GM19240 (cell line): ENCODE measurements around the gene MS4A18.
A peak's percentile ranks its signal among the peaks of the same experiment; 100 is the strongest.
"Not testable (repeated sequence)": the region's sequence is repeated elsewhere in the genome, so short reads cannot be mapped to it uniquely, and the experiment has no call there.

Source experiments
- DNase-seq: peaks from one replicate; pipeline ENCODE4 v3.0.0; 2011; ENCODE audit warnings: low spot score; ENCODE audit not compliant: insufficient read length

The MS4A18 gene

DNA sequence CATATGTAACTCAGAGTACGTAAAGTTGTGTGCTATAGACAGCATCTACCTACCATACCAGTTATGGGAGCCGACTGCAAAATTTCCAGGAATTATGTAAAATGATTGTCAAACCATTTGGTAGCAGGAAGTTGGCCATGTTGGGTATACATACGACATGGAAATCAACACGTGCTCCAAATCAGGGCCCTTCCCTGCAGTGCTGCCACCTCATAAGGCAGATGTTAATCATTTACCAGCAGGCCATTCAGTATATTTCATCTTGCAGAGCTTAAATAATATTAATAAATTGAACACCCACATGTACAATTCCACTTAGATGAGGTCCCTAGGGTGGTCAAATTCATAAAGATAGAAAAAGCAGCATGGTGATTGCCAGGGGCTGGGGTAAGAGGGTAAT, 9.8 kb downstream of the MS4A18 start:
- no peak for DNase-seq

- DNase-seq: no peak
Measured at GRCh38 chr11:60739114-60739513, 14.6 kb downstream of the MS4A18 start.

GRCh38 chr11:60740573-60740972, 16.1 kb downstream of the MS4A18 start:
- DNase-seq: no peak

DNA sequence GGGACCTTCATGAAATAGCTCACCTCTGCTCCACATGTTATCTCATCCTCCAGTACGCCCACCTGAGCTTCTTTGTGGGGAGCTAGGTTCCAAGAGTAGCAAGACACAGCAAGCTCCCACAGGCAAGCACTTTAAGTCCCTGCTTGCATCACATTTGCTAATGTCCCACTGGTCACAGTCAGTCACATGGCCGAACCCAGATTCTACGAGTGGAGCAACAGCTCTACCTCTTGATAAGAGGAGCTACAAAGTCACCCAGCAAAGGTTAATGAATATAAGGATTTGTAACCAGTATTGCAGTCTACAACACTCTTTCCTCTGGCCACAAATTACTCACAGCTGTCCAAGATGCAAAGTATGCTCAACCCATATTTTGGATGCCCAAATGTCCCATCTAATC, 16.9 kb downstream of the MS4A18 start:
- no peak for DNase-seq

GRCh38 chr11:60743058-60743457, 18.5 kb downstream of the MS4A18 start:
- no peak for DNase-seq

- no peak for DNase-seq
Measured at GRCh38 chr11:60744114-60744513, 19.6 kb downstream of the MS4A18 start.

- DNase-seq: no peak
Measured at GRCh38 chr11:60747359-60747873, 22.9 kb downstream of the MS4A18 start.

GRCh38 chr11:60748225-60748624, 23.7 kb downstream of the MS4A18 start:
- no peak for DNase-seq

DNA sequence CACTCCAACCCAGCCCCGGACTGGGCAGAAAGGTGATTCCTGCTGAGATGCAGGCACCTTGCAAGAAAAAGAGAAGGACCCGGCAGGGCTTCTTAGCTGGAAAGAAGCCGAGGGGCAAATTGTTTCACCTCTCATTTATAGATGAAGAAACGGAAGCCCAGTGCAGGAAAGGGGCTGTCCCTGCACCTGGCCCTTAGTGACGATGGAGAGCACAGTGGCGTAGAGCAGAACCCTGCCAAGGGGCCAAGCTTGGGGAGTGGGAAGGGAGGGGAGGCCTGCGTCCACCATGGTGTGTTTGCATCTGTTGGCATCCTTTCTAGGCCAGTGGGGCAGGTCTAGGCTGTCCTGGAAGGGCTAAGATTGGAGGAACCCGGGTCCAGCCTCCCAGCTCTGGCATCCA, 24.3 kb downstream of the MS4A18 start:
- DNase-seq: no peak

- no peak for DNase-seq
Measured at GRCh38 chr11:60750911-60751310, 26.4 kb downstream of the MS4A18 start.

DNA sequence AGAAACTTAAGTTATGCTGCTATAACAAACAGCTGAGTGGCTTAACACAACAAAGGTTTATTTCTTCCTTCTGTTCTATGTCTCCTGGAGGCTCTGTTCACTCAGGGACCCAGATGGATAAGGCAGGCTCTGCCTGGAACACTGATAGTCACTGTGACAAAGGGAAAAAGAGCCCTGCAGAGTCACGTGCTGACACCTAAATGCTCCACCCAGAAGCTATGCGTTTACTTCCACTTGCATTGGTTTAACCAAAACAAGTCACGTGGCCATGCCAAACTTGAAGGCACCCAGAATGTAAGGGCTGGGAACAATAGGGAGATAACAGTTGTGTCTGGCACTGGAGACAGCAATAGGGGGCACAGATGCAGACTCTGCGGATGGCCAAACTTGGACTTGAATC, 28.8 kb downstream of the MS4A18 start:
- DNase-seq: no peak

DNA sequence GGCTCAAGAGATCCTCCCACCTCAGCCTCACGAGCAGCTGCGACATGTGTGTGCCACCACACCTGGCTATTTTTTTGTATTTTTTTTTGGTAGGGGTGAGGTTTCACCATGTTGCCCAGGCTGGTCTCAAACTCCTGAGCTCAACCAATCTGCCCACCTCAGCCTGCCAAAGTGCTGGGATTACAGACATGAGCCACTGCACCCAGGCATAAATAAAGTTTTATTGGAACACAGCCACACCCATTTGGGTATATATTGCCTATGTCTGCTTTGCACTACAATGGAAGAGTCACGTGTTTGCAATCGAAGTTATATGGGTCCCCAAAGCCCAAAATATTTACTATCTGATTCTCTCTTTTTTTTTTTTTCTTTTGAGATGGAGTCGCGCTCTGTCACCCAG, 30.4 kb downstream of the MS4A18 start:
- DNase-seq: no peak

- no peak for DNase-seq
Measured at GRCh38 chr11:60756307-60757032, 31.9 kb downstream of the MS4A18 start, which contains the start of gene MS4A15. Gene MS4A15, plus strand, starts transcription at chr11:60756867. Its CDS starts 6,867 bp downstream, at chr11:60763734.

GRCh38 chr11:60757231-60757800, 32.8 kb downstream of the MS4A18 start:
- DNase-seq: no peak

DNA sequence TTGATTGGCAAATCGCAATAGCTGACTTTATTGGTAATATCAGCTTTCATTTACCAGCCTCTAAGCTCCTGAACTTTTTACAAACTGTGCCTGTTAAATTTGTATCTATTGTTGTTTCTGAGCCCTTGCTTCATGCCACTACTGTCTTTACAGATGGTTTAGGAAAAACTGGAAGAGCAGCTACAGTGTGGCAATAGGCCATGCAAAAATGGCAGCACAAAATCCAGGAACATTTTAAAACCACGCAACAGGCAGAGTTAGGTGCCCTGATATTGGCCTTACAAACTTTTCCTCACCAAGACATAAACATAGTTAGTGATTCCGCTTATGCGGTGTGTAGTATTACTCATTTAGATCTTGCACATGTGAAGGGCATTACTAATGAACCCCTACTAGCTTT, 34.2 kb downstream of the MS4A18 start:
- not testable (repeated sequence) for DNase-seq

DNA sequence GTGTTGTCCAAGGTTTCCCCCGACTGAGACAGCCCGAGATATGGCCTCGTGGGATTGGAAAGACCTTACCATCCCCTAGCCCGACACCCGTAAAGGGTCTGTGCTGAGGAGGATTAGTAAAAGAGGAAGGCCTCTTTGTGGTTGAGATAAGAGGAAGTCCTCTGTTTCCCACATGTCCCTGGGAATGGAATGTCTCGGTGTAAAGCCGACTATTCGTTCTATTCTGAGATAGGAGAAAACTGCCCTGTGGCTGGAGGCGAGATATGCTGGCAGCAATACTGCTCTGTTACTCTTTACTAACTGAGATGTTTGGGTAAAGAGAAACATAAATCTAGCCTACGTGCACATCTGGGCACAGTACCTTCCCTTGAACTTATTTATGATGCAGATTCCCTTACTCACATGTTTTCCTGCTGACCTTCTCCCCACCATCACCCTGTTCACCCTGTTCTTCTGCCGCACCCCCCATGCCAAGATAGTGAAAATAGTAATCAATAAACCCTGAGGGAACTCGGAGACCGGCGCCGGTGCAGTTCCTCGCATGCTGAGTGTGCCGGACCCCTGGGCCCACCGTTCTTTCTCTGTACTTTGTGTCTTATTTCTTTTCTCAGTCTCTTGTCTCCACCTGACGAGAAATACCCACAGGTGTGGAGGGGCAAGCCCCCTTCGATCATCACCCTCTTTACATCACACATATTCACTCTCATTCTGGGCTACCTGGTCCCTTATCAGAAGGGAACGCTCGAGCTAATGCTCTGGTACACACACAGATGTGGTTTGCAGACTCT, 35.1 kb downstream of the MS4A18 start:
- not testable (repeated sequence) for DNase-seq

GRCh38 chr11:60761436-60762190, 37.1 kb downstream of the MS4A18 start:
- DNase-seq: no peak

DNA sequence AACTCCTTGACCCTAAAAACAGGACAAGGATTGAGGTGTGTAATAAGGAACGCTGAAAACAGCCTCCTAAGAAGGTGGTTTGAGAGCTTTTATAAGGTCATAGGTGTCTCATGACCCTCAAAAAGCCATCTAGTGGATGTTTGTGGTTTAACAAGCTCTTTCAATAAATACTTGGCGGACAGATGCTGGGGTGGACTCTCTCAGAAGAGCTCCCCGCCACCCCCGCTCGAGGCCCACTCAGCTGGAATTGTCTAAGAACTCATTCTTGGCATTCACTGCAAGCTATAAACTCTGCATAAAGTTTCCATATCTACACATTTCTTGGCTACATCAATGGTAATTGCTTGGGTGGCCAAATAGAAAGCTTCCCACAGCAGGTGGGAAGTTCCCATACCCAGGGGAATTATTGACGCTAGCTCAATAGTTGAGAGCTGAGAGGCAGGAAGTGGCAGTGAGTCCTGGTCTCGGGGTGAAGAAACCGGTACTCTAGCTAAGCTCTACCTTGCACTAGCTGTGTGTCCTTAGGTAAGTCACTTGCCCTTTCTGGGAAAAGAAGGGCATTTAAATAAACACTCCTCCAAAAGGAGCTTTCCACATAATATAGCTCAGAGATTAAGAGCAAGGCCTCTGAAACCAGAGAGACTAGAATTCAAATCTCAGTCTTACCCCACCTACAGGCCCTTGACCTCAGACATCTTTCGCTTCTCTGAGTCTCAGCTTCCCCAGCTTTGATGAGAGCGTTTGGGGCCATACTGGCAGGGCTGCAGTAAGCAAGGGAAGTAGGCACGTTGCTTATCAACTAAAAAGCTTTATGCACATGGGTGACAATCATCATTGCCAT, 38.6 kb downstream of the MS4A18 start:
- no peak for DNase-seq

DNA sequence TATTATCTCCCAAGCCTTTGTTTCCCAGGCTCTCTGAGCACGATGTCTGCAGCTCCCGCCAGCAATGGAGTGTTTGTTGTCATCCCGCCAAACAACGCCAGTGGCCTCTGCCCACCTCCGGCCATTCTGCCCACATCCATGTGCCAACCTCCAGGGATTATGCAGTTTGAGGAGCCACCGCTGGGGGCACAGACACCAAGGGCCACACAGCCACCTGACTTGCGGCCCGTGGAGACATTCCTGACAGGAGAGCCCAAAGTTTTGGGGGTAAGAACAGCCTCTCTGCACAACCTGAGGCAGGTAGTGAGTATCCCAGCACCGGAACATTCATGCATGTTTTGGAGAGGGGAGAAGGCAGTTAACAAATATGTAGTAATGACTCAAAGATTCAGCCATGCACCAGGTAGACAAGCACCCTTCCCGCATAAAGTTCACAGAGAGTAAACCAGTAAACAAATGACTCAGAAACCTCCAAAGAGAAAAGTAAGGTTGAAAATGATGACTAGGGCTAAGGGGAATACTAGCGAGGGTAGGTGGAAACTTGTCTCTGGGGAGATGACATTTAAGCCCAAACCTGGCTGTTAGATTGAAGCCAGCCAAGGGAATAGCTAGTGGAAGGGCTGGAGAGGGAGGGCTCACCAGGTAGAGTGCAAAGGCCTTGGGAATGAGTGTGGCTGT, 39.3 kb downstream of the MS4A18 start:
- no peak for DNase-seq

- DNase-seq: peak; percentile 47
Measured at GRCh38 chr11:60764879-60765278, 40.4 kb downstream of the MS4A18 start.
